Stomach (tissue), 4 donors: ENCODE data around the gene SPEG.

Experiments
- EP300 ChIP-seq: sonication (generic); formaldehyde crosslinking; IDR thresholded peaks from one replicate; pipeline ENCODE4 v1.6.1; 2017; ENCODE audit warnings: antibody characterized with exemption
- POLR2A ChIP-seq, 4 donors: fragments of 450-650 bp; IDR thresholded peaks; one replicate each; pipeline ENCODE4 v1.6.1; 2016; ENCODE audit warnings: antibody characterized with exemption in 4 of 4, control low read depth in 2 of 4, mild to moderate bottlenecking in 1 of 4, moderate library complexity in 1 of 4
- TF ChIP-seq, protein P1 (sequence below), 7 experiments: fragments of 450-650 bp in 4 of 7; fragments of 200-600 bp in 3 of 7; sonication (generic) in 3 of 7; IDR thresholded peaks; one replicate each; pipeline ENCODE4 v1.5.1; 2016 to 2019; ENCODE audit warnings: antibody characterized with exemption in 7 of 7, control low read depth in 2 of 7, mild to moderate bottlenecking in 1 of 7

DNA sequence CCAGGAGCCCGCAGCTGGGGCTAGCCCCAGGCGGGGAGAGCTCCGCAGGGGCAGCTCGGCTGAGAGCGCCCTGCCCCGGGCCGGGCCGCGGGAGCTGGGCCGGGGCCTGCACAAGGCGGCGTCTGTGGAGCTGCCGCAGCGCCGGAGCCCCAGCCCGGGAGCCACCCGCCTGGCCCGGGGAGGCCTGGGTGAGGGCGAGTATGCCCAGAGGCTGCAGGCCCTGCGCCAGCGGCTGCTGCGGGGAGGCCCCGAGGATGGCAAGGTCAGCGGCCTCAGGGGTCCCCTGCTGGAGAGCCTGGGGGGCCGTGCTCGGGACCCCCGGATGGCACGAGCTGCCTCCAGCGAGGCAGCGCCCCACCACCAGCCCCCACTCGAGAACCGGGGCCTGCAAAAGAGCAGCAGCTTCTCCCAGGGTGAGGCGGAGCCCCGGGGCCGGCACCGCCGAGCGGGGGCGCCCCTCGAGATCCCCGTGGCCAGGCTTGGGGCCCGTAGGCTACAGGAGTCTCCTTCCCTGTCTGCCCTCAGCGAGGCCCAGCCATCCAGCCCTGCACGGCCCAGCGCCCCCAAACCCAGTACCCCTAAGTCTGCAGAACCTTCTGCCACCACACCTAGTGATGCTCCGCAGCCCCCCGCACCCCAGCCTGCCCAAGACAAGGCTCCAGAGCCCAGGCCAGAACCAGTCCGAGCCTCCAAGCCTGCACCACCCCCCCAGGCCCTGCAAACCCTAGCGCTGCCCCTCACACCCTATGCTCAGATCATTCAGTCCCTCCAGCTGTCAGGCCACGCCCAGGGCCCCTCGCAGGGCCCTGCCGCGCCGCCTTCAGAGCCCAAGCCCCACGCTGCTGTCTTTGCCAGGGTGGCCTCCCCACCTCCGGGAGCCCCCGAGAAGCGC, 49.1 kb downstream of the SPEG start:
- TF ChIP-seq EP300 (no peak), POLR2A (IDR thresholded peaks at IDR 0.05) (no peak)
- TF ChIP-seq, protein P1, sequence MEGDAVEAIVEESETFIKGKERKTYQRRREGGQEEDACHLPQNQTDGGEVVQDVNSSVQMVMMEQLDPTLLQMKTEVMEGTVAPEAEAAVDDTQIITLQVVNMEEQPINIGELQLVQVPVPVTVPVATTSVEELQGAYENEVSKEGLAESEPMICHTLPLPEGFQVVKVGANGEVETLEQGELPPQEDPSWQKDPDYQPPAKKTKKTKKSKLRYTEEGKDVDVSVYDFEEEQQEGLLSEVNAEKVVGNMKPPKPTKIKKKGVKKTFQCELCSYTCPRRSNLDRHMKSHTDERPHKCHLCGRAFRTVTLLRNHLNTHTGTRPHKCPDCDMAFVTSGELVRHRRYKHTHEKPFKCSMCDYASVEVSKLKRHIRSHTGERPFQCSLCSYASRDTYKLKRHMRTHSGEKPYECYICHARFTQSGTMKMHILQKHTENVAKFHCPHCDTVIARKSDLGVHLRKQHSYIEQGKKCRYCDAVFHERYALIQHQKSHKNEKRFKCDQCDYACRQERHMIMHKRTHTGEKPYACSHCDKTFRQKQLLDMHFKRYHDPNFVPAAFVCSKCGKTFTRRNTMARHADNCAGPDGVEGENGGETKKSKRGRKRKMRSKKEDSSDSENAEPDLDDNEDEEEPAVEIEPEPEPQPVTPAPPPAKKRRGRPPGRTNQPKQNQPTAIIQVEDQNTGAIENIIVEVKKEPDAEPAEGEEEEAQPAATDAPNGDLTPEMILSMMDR (IDR thresholded peaks at IDR 0.05), result no peak
